ENCODE data around the gene PTBP1.

The PTBP1 gene

DNA sequence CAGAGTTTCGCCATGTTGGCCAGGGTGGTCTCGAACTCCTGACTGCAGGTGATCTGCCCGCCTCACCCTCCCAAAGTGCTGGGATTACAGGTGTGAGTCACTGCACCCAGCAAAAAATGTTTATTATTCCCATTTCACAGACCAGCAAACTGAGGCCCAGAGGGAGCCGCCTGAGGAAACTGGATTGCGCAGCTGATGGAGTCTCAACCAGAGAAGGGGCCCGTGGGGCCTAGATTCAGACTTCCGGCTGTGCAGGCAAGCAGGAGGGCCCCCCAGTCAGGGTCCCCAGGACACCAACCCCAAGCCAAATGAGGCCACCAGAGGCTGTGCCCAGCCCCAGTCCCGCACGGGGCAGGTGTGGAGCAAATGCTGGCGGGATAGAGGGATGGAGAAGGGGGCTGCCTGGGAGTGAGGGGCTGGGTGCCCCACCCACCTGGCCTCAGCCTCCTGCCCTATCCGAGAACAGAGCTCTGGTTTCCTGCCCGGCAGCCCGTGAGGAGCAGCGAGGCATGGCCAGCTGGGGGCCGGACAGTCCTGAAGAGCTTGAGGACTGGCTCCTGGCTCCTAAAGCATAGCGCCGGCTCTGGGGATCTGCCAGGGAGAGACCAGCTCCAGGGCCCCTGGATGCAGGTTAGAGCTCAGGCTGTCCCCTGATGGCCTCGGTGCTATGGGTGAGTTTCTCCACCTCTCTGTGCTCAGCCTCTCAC, 24.4 kb upstream of the PTBP1 start:
- DNase-seq = no peak

DNA sequence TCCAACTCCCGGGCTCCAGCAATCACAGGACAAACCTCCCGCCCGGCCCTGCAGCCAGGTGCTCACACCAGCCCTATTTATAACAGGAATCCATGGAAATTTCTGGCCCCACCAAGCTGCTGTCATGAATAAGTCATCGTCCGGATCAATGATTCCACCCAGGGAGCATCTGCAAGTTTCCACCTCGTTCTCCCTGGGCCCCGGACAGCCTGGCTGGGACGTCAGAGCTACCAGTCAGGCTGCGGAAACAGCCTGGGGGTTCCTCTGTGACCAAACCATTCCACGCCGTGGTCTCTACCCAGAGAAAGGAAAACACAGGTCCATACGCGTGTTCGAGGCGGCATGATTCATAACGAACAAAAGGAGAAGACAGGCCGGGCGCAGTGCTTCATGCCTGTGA, 20.7 kb upstream of the PTBP1 start:
- no peak for DNase-seq

DNA sequence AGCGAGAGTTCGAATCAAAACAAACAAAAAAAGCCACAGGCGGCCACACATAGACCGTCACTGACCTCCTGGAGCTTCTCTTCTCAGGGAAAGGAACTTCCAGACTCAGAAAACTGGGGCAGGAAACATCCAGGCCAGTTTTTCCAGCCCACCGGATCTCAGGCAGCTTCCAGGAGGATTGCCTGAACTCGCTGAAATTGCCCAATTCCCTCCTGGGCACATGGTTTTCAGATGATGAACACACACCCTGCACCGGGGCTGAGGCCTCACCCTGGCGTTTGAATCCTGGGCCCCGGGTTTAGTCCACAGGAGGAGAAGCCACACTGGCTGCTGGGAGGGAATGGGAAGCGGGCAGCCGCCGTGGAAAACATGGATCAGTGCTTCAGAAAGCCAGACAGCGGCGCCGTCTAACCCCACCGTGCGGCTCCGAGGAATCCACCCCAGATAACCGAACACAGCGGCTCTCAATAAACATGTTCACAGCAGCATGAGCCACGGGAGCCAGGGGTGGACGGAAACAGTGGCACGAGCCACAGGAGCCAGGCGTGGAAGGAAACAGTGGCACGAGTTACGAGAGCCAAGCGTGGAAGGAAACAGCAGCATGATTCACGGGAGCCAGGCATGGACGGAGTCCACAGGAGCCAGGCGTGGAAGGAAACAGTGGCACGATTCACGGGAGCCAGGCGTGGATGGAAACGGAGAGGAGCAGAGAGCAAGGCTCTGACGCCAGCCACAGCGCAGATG, 18.2 kb upstream of the PTBP1 start:
- no peak for DNase-seq

DNA sequence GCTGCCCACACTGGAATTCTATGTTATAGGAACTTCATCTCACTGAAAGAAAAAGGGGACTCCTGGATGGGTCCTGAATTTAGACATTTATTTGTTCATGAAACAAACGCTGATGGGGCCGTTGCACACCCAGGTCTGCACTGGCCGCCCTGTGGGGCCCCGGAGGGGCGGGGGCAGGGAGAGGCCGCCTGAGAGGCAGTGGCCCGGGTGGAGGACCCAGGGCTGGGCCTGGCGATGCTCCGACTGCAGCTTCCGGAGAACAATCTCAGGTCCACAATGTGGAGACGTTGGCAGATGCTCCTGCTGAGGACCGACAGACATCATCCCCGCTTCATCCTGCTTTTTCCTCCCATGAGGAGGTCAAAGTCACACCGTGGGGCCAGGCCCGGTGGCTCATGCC, 16.3 kb upstream of the PTBP1 start:
- DNase-seq = no peak

DNA sequence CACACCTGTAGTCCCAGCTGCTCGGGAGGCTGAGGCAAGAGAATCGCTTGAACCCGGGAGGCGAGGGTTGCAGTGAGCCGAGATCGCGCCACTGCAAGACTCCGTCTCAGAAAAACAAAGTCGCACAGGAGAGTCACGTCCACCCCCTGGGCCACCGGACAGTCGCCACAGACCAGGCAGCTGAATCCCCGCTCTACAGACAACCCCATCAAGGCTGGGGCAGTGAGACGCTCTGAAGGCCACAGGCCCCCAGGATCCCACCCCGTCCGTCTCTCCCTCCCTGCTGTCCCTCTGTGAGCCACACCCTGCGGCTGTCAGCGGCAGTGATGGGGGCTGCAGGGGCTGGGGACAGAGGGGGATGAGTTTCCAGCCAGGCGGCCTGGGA, 15.5 kb upstream of the PTBP1 start:
- DNase-seq = no peak

DNA sequence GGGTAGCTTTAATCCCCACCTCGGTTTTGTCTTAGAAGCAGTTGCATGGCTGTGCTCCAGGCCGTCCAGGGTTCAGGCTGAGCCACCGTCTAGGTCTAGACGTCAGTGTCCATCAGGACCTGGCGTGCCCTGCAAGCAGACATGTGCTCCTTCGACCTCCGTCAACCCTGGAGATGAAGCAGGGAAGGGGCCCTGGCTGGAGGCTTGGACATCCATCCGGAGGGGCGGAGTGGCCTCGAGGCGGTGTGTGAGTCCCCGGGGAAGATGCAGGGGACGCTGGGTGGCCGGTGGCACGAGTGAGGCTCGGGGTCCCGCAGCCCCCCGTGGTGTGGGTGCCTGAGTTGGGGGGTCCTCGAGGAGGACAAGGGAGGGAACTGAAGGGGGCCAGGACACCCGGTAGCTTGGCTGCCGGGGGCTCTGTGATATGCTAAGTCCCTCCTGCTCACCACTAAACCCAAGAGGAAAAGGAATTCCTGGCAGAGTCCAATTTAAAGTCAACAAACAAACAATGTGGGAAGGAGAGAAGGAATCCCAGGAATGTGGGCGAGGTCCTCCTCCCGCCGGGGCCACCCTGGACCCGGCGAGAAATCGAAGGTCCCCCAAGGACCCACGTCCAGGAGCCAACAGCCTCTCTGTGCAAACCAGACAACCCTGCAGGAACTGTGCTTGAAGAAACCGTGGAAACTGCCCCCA, 14.9 kb upstream of the PTBP1 start:
- no peak for DNase-seq

DNA sequence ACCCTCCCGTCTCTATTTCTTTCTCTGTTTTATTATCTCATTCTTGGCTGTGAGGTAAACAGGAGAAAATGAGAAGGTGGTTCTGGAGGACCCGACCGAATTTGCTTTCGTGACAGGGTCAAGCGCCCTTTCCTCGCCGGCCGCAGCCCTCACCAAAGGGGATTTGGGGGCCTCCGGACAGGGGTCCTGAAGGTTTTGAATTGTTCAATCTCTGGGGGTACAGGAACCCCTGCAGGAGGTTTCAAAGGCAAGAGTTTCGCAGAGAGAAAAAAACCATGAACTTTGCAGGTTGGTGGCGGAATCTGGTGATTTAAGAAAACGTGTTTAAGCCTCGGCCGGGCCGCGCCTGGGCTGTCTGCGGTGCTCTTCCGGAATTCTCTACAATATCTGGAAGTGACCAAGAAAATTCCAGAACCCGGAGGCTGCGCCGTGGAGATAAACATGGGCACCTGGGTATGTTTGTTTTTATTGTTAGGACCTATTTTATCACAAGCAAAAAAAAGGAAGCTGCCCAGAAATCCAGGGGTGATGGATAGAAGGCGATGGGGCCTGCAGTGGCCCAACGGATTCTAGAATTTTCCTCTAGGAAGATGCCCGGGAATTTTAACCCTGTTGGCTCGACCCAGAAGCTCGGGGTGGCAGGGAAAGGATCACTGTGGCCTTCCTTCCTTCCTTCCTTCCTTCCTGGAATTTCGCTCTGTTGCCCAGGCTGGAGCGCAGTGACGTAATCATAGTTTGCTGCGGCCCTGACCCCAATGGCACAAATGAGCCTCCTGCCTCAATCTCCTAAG, 14.2 kb upstream of the PTBP1 start:
- no peak for DNase-seq

DNA sequence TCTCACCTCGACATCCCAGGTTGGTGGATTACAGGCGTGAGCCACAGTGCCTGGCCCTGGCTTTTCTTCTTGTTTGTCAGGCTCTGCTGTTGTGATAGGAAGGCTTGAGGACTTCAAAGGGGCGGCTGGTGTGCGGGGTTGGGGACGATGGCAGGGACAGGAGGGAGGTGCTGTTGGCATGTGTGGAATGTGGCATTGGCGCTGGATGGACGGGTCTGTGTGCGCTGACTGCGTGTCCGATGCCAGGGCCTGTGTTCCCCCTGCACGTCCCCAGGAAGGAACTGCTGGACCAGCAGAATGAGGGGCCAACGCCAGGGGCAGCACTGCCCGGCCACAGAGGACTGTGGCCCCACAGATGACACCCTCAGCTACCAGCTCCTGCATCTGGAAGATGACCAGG, 12.7 kb upstream of the PTBP1 start:
- no peak for DNase-seq

DNA sequence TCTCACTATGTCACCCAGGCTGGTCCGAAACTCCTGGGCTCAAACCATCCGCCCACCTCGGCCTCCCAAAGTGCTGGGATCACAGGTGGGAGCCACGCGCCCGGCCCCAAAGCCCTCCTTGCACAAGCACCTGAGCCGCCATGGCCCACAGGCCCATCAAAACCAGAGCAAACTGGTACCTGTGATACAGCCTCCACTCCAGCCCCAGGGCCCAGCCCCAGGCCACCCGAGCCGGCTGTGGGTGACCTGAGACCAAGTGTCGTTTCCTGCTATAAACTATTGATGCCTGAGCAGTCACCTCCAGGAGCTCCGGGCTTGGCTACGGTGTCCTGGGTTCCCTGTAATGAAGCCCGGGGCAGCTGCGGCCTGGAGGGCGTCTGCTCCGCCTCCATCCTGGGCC, 9.7 kb upstream of the PTBP1 start:
- no peak for DNase-seq

DNA sequence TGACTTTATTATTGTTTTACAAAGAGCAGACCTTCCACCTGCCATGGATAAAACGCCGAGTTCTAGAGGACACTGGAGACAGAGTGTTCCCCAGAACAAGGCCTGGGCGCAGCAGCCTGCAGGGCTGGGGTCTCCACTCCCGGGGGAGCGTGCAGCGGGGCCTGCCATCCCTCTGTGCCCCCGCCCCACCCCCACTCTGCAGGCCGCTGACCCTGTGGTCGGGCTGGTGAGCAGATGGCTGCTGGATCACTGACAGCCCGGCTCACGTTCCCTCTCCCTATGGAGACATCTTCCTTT, 8.6 kb upstream of the PTBP1 start:
- no peak for DNase-seq

DNA sequence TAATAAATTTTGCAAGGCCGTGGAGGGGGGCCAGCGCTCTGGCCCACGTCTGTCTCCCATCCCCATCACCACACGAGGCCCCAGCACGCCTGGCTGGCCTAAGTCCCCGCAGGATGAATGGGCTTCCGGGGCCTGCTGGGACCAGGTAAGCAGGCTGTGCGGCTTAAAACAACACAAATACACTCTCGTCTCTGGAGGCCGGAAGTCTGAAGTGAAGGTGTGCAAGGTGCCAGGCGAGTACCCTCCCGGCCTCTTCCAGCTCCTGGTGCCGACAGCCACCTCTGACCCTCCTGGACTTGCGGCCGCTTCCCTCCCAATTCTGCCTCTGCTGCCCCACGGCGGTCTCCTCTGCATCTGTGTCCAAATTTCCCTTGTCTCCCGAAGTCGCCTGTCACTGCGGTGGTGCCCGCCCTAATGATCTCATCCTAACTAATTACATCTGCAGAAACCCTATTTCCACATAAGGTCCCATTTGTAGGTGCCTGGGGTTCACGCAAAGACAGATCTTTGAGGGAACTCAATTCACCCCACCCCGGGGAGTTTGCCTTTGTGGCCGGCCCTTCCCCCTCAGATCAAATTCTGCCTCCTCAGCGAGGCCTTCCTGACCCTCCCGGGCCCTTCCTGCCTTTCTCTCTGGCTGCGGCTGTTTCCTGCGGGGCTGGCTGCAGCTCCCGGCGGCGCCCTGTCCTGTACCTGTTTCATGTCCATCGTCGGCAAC, 8.1 kb upstream of the PTBP1 start:
- no peak for DNase-seq

DNA sequence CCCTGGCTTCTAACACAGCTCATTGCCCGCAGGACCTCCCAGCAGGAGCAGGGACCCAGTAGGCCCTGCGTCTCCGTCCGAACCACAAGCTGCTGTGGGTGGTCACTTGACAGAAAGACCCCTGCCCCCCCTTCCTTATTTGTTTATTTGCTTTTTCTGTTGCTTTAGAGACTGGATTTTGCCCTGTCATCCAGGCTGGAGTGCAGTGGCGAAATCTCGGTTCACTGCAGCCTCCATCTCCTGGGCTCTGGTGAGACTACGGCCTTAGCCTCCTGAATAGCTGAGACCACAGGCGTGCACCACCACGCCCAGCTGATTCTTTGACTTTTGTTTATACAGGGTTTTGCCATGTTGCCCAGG, 7.6 kb upstream of the PTBP1 start:
- no peak for DNase-seq

DNA sequence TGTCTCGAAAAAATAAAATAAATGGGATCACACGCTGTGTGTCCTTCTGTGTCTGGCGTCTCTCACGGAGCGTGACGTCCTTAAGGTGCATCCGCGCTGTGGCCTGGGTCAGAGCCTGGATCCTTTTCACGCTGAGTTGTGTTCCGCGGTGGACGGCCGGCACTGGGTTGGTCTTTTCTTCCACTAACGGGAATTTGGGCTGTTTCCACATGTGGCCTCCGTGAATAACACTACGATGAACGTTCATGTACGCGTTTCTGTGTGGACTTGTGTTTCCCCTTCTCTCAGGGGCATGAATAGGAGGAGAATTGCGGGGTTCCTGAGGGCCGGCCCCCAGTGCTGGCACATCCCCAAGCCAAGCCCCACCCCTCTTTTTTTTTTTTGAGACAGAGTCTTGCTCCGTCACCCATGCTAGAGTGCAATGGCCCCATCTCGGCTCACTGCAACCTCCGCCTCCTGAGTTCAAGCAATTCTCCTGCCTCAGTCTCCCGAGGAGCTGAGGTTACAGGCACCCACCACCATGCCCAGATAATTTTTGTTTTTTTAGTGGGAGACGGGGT, 6.2 kb upstream of the PTBP1 start:
- DNase-seq = no peak

DNA sequence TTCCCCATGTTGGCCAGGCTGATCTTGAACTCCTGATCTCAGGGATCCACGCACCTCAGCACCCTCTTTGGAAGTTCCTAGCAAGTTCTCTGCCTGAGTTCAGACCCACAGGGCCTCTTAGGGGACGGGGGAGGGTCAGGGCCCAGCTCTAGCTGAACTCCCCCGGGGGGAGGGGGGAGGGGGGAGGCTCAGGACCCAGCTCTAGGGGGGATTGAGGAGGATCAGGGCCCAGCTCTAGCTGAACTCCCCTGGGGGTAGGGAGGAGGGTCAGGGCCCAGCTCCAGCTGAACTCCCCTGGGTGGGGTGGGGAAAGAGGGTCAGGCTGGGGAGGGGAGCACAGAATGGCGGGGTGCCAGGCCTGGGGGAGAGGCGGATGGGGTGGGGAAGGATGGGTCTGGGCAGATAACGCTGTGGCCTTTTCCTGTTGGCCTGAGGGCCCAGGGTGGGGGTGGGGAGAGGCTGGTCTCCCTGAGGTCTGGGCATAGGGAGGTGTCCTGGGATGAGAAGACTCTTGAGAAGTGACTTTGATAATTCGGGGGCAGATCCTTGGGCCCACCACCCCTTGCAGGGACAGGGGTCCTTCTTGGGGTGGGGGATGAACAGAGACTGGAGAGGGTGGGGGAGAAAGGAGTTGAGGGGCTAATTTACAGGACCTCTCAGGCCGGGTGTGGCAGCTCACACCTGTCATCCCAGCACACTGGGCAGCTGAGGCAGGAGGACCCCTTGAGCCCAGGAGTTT, 5.5 kb upstream of the PTBP1 start:
- no peak for DNase-seq

DNA sequence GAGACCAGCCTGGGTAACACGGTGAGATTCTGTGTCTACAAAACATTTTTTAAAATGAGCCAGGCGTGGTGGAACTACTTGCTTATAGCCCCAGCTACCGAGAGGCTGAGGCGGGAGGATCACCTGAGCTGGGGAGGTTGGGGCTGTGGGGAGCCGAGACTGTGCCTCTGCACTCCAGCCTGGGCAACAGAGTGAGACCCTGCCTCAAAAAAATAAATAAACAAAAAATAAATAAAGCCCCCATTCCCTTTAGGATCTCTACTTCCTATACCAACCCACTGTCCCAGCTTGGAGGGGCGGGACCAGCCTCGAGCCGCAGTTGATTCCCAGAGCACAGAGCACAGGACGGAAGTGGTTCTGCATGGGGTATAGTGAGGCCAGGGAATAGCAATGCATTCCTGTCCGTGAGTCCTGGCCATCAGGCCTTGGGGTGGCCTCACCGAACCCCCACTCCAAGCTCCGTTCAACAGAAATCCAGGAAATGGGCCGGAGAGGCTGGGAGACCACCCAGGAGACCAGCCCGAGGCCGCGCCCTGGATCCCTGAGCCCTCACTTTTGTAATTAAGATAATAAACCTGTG, 4.9 kb upstream of the PTBP1 start:
- DNase-seq = no peak

DNA sequence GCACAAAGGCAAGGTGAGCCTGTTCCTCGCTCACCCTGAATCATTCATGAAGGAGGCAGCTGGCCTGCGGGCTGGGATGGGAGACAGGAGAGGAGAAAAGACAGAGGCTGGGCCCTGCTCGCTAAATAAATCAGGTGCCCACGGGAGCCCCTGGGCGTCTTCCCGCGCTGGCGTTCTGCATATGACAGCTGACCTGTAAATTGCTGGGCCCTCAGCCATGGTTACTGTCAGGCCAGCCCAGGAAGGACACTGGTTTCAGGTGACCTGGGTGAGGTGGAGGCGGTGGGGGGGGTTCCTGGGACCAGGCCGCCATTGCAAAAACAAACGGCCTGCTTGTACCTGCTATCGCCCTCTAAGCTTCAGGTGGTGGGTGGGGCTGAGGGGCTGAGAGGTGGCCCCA, 3.4 kb upstream of the PTBP1 start:
- DNase-seq = no peak

DNA sequence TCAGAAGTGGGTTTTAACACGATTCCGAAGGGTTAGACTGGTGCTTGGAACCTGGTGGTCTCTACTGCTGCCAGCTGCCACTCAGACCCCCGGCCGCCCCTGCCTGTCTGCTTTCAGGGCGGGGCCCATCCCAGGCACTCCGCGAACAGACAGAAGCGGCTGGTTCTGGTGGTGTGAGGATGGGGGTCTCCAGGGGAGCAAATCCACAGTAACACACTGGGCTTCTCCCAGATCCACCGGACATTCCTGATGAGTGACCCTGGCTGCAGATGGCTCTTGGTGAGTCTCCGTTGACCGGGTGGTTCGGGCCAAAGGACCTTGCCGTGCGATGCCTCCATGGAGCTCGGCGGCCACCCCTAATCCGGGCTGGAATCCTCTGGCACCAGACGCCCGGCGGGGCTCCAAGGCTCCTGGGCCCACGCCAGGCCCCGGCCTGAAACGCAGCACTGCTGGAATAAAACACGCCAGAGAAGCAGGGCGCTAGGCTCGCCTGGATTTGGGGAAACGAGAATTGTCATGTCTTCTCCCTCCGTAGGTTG, 2.1 kb upstream of the PTBP1 start:
- no peak for DNase-seq

DNA sequence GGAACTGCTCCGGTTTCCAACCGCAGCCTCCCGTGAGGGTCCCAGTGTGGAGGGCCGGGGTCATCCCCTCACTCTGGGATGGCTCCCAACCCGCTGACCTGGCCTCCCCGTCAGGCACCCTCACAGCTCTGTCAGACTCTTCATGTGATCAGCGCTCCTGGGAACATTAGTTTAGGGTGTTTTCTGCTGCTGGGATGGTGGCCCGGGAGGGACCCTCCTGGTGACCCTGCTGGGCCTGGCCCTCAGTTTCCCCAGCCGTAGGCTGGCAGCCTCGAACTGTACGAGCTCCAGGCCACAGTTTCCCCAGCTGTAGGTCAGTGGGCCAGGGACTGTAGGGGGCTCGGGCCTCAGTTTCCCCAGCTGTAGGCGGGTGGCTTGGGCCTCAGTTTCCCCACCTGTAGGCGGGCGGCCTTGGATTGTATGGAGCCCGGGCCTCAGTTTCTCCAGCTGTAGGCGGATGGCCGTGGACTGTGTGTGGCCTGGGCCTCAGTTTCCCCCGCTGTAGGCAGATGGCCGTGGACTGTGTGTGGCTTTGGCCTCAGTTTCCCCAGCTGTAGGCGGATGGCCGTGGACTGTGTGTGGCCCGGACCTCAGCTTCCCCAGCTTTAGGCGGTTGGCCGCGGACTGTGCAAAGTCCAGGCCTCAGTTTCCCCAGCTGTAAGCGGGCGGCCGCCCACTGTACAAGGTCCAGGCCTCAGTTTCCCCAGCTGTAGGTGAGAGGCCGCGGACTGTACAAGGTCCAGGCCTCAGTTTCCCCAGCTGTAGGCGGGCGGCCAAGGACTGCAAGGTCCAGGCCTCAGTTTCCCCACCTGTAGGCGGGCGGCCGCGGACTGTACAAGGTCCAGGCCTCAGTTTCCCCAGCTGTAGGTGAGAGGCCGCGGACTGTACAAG, 1.3 kb upstream of the PTBP1 start:
- DNase-seq = no peak

DNA sequence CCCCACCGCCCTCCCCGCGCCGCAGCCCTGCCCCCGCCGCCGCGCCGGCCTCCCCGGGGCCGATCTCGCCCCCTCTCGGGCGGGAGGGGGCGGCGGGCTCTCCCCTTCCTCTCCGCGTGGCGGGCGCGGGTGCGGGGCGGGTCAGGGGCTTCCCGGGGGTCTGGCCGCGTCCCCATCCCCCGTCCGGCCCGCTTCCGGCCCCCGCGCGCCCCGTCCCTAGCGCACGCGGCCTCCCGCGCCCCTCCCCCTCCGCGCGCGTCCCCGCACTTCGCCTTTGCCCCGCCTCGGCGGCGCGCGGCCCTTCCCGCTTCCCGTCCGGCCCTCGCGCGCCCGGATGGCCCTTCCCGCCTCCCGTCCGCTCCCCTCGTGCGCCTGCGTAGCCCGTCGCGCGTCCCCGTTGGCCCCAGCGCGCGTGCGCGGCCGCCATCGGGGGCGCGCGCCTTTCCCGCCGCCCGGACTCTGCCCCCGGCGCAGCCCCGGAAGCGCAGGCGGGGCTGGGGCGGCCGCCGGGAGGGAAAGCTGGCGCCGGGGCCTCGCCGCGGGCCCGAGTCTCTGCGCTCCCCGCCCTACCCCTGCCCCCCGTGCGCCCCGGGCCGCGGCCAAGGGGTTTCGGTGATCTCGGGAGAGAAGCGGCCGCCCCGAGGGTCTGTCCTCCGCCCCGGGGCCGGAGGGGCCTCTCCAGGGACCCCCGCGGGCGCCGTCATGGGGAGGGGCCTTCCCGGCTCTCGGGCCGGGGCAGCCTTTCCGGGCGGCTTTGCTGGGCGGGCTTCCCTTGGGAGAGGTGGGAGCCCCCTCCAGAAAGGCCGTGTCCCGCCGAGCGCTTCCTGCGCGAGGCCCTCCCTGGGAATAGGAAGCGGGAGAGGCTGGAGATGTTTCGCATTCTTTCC, 519 bp downstream of the PTBP1 start:
- peak; percentile 76 for DNase-seq

Data from T-helper 9 cell (primary cell).